Keratinocyte (primary cell): Measurements from ENCODE around the gene IL17REL.

Experiments
- EZH2 ChIP-seq: IDR thresholded peaks from one replicate; pipeline ENCODE4 v1.6.1; 2012; ENCODE audit warnings: inconsistent platforms, mild to moderate bottlenecking, low read length, moderate library complexity
- TF ChIP-seq, protein P1 (sequence below), 3 experiments: IDR thresholded peaks in 1 of 3; conservative IDR thresholded peaks in 1 of 3; optimal IDR thresholded peaks in 1 of 3; 2 replicates in 2 of 3; 3 replicates in 1 of 3; pipeline versions ENCODE3 to v1.5.1; 2011; ENCODE audit warnings: low read length in 3 of 3, mild to moderate bottlenecking in 3 of 3, moderate library complexity in 2 of 3, control low read depth in 1 of 3, inconsistent platforms in 1 of 3; ENCODE audit not compliant: insufficient read depth in 2 of 3; ENCODE audit errors: extremely low read depth in 1 of 3

DNA sequence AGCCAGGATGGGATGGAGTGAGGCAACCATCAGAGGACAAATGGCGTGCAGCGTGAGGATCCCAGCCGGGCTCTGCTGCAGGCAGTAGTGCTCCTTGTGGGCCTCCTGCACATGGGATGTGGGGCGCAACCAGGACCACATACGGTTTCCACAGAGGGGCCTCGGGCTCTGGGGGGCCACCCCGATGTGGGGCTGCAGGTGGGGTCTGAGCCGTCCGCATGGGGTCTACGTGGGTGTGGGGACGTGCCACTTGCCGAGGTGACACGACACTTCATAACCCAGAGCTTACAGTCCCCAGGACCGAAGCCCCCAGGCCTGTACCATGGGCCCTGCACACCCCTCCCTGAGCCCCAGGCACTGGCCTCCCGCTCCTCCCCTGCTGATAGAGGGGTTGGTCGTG lies 34.8 kb upstream of the IL17REL start:
- TF ChIP-seq, protein P1, sequence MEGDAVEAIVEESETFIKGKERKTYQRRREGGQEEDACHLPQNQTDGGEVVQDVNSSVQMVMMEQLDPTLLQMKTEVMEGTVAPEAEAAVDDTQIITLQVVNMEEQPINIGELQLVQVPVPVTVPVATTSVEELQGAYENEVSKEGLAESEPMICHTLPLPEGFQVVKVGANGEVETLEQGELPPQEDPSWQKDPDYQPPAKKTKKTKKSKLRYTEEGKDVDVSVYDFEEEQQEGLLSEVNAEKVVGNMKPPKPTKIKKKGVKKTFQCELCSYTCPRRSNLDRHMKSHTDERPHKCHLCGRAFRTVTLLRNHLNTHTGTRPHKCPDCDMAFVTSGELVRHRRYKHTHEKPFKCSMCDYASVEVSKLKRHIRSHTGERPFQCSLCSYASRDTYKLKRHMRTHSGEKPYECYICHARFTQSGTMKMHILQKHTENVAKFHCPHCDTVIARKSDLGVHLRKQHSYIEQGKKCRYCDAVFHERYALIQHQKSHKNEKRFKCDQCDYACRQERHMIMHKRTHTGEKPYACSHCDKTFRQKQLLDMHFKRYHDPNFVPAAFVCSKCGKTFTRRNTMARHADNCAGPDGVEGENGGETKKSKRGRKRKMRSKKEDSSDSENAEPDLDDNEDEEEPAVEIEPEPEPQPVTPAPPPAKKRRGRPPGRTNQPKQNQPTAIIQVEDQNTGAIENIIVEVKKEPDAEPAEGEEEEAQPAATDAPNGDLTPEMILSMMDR (optimal IDR thresholded peaks at IDR 0.05 in 1 of 3, IDR thresholded peaks at IDR 0.05 in 1 of 3, conservative IDR thresholded peaks at IDR 0.05 in 1 of 3; ENCODE audit: extremely low read depth in 1 of 3, insufficient read depth in 2 of 3, low read length in 3 of 3), result no peak
- TF ChIP-seq EZH2, result no peak
